GM18873 (cell line): ENCODE measurements around the gene GCN1.
"Not testable (repeated sequence)": the region's sequence is repeated elsewhere in the genome, so short reads cannot be mapped to it uniquely, and the experiment has no call there.

ENCODE experiments used
- ATAC-seq: cut with Tn5 transposase; IDR thresholded peaks from one replicate; pipeline ENCODE4 v1.9.1; 2021; ENCODE audit warnings: mild to moderate bottlenecking, moderate library complexity, moderate number of reproducible peaks; ENCODE audit not compliant: unreplicated experiment, low FRiP score

GCN1 gene

GRCh38 chr12:120193286-120193685 is 1.2 kb downstream of the GCN1 start:
- ATAC-seq, result not testable (repeated sequence)

- ATAC-seq, result no peak
These were observed 3.5 kb downstream of the GCN1 start for GRCh38 chr12:120190985-120191480.

GRCh38 chr12:120190386-120190785 is 4.1 kb downstream of the GCN1 start:
- ATAC-seq, result no peak

- no peak for ATAC-seq
These were observed 7.9 kb downstream of the GCN1 start for GRCh38 chr12:120186654-120187053.

- no peak for ATAC-seq
These were observed 11.3 kb downstream of the GCN1 start for GRCh38 chr12:120183211-120183631.

- ATAC-seq, result no peak
These were observed 12.4 kb downstream of the GCN1 start for GRCh38 chr12:120181991-120182631.

- ATAC-seq, result no peak
These were observed 13.5 kb downstream of the GCN1 start for GRCh38 chr12:120180975-120181374.

- no peak for ATAC-seq
These were observed 19.0 kb downstream of the GCN1 start for GRCh38 chr12:120175537-120175936.

- no peak for ATAC-seq
These were observed 19.5 kb downstream of the GCN1 start for GRCh38 chr12:120175062-120175461.

GRCh38 chr12:120172053-120172452 is 22.5 kb downstream of the GCN1 start:
- no peak for ATAC-seq

GRCh38 chr12:120170631-120171030 is 23.9 kb downstream of the GCN1 start:
- no peak for ATAC-seq

- no peak for ATAC-seq
These were observed 24.6 kb downstream of the GCN1 start for GRCh38 chr12:120169946-120170345.

GRCh38 chr12:120168337-120168736 is 26.2 kb downstream of the GCN1 start:
- ATAC-seq, result no peak

- no peak for ATAC-seq
These were observed 26.9 kb downstream of the GCN1 start for GRCh38 chr12:120167529-120168095.

- no peak for ATAC-seq
These were observed 30.2 kb downstream of the GCN1 start for GRCh38 chr12:120164293-120164692.

GRCh38 chr12:120162763-120163162 is 31.8 kb downstream of the GCN1 start:
- no peak for ATAC-seq

- ATAC-seq, result no peak
These were observed 32.7 kb downstream of the GCN1 start for GRCh38 chr12:120161852-120162251.

- ATAC-seq, result no peak
These were observed 34.8 kb downstream of the GCN1 start for GRCh38 chr12:120159509-120160237.

GRCh38 chr12:120158351-120158750 is 36.2 kb downstream of the GCN1 start:
- ATAC-seq, result no peak

GRCh38 chr12:120157678-120158077 is 36.8 kb downstream of the GCN1 start:
- ATAC-seq, result no peak
